ENCODE measurements around the gene NKAIN4.

The NKAIN4 gene

GRCh38 chr20:63220696-63221399, 33.4 kb downstream of the NKAIN4 start:
- DNase-seq (ENCODE audit: low read depth, low spot score): no peak
- ChIA-PET CTCF (interaction anchor here (0.7 to 1.7 kb wide), 6 partner anchors 9 to 89 kb away, joined by 3 to 13 read pairs (median 3); partner anchors contain the start of gene COL20A1), POLR2A (no interaction called here)
- no peak overlapping the region for H3K4me3 ChIP-seq (ENCODE audit: low read depth, low read length)
- TF ChIP-seq, protein P1, sequence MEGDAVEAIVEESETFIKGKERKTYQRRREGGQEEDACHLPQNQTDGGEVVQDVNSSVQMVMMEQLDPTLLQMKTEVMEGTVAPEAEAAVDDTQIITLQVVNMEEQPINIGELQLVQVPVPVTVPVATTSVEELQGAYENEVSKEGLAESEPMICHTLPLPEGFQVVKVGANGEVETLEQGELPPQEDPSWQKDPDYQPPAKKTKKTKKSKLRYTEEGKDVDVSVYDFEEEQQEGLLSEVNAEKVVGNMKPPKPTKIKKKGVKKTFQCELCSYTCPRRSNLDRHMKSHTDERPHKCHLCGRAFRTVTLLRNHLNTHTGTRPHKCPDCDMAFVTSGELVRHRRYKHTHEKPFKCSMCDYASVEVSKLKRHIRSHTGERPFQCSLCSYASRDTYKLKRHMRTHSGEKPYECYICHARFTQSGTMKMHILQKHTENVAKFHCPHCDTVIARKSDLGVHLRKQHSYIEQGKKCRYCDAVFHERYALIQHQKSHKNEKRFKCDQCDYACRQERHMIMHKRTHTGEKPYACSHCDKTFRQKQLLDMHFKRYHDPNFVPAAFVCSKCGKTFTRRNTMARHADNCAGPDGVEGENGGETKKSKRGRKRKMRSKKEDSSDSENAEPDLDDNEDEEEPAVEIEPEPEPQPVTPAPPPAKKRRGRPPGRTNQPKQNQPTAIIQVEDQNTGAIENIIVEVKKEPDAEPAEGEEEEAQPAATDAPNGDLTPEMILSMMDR (IDR thresholded peaks at IDR 0.05; ENCODE audit: insufficient read depth, low read length, missing control alignments): no peak

- no peak for DNase-seq (ENCODE audit: low read depth, low spot score)
- TF ChIP-seq, protein P1 (IDR thresholded peaks at IDR 0.05; ENCODE audit: insufficient read depth, low read length, missing control alignments): no peak
- POLR2A ChIA-PET: no interaction called here
- CTCF ChIA-PET: interaction anchor here (0.8 to 2.6 kb wide), 6 partner anchors 9 to 72 kb away, joined by 3 to 17 read pairs (median 7); partner anchors contain the start of gene COL20A1
- H3K4me3 ChIP-seq (ENCODE audit: low read depth, low read length): no peak overlapping the region
Measured at GRCh38 chr20:63219866-63220521, 34.3 kb downstream of the NKAIN4 start.

- ChIA-PET CTCF (interaction anchor here (2.0 to 2.6 kb wide), 2 partner anchors 10 to 14 kb away, joined by 7 to 17 read pairs; no protein-coding TSS in a partner anchor), POLR2A (interaction anchor here (0.5 kb wide), 1 partner anchor 776 kb away, joined by 3 read pairs; no protein-coding TSS in a partner anchor)
- no peak for DNase-seq (ENCODE audit: low read depth, low spot score)
- H3K4me3 ChIP-seq (ENCODE audit: low read depth, low read length): no peak overlapping the region
- TF ChIP-seq, protein P1 (IDR thresholded peaks at IDR 0.05; ENCODE audit: insufficient read depth, low read length, missing control alignments): no peak
Measured at GRCh38 chr20:63219447-63219821, 34.8 kb downstream of the NKAIN4 start.

GRCh38 chr20:63218701-63219446, 35.4 kb downstream of the NKAIN4 start:
- H3K4me3 ChIP-seq (ENCODE audit: low read depth, low read length): no peak overlapping the region
- ChIA-PET CTCF (interaction anchor here (1.0 to 2.6 kb wide), 4 partner anchors 10 to 72 kb away, joined by 3 to 17 read pairs (median 6); no protein-coding TSS in a partner anchor), POLR2A (interaction anchor here (0.5 kb wide), 1 partner anchor 777 kb away, joined by 3 read pairs; no protein-coding TSS in a partner anchor)
- TF ChIP-seq, protein P1 (IDR thresholded peaks at IDR 0.05; ENCODE audit: insufficient read depth, low read length, missing control alignments): no peak
- DNase-seq (ENCODE audit: low read depth, low spot score): no peak

GRCh38 chr20:63217706-63218105, 36.6 kb downstream of the NKAIN4 start:
- no peak for DNase-seq (ENCODE audit: low read depth, low spot score)
- CTCF ChIA-PET: interaction anchor here (1.0 to 2.6 kb wide), 3 partner anchors 11 to 73 kb away, joined by 3 to 17 read pairs (median 4); no protein-coding TSS in a partner anchor
- TF ChIP-seq, protein P1 (IDR thresholded peaks at IDR 0.05; ENCODE audit: insufficient read depth, low read length, missing control alignments): no peak
- no peak overlapping the region for H3K4me3 ChIP-seq (ENCODE audit: low read depth, low read length)
- POLR2A ChIA-PET: no interaction called here

All from AG04449 (cell line).